Bone marrow (tissue), 2 donors: ENCODE measurements around the gene FOXI3.

Source experiments
- DNase-seq, 2 donors: peaks; one replicate each; lab custom pipeline; 2025; lab: John Stamatoyannopoulos, UW

FOXI3 gene

DNA sequence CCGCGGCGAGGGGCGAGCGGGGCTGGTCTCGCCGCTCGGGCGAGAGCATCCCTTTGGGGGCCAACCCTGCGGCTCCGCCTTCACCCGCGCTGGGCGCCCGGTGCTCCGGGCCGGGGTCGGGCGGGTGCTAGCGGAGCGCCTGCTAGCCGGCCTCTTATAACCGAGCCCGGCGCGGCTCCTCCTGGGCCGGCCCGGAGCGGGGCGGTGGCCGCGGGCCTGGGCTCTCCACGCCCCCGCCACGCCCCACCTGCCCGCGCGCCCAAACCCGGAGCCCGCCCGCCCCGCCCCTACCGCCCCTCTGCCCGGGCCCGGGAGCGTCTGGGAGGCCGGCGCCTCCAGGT lies at the start of gene FOXI3:
FOXI3 (minus strand) TSS at position 129 of the 341 bp plus-strand sequence. CDS start 158 bp downstream, outside the sequence.
- DNase-seq: no peak

DNA sequence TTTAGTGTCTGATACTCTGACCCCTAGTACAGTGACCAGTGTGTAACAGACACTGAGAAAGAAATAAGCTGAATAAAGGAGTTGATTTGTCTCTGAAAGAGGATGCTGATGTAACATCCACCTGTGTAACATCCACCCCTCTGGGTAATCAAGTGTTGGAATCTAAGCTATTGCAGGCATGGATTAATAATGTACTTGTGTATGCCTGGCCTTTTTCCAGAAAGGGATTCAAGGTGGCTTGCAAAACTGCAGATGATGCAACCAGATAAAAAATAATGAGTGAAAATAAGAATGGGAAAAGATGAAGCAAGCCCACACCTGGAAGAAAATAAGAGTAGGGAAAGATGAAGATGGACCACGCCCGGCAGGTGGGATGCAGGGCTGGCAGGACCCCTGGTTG lies 48.2 kb upstream of the FOXI3 start:
- DNase-seq: no peak

DNA sequence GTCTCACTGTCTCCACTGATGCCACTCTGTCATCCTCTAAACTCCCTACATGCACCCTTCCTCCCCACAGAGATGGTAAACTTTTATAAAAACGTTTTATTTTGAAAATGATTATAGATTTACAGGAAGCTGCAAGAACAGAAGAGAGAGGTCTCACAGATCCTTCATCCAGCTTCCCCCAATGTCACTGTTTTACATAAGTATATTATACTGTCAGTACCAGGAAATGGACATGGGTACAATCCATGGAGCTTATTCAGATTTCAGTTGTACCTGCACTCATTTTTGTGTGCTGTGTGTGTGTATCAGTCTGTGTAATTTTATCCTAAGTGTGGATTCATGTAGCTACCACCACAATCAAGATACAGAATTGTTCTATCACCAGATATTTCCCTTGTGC lies 46.7 kb upstream of the FOXI3 start:
- DNase-seq: no peak

DNA sequence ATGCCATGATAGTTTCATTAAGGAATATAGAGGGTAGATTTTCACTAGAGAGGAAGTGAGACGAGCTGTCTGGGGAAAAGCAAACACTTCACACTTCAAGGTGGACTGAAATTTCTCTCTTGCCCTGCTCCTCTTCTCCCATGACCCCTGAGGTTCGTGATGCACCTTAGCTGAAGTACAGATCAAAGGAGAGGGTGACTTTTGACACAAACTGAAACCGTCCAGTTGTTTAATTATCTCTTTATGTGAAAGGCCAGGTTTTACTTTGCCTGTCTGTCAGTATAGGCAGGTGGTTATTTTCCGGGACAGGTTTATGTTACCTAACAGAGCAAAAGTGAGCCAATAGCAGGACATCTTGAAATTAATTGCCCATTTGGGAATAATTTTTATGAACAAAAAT lies 41.0 kb upstream of the FOXI3 start:
- no peak for DNase-seq

DNA sequence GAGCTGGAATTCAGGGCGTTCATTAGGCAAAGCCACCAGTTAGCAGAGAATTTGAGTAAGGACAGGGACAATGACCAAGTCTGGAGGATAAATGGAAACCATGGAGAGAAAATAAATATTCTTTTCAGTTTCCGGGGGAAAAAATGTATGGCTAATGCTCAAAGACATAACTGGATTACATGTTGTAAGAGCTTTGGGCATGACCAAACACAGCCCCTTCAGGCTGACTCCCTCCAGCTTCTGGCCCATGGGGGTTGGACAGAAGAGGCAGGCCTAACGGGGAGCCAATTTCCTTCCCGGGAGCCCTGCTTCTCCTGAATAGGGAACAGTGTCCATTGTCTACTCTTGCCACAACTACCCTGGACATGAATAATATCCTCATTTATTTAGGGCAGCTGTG lies 39.5 kb upstream of the FOXI3 start:
- no peak for DNase-seq

DNA sequence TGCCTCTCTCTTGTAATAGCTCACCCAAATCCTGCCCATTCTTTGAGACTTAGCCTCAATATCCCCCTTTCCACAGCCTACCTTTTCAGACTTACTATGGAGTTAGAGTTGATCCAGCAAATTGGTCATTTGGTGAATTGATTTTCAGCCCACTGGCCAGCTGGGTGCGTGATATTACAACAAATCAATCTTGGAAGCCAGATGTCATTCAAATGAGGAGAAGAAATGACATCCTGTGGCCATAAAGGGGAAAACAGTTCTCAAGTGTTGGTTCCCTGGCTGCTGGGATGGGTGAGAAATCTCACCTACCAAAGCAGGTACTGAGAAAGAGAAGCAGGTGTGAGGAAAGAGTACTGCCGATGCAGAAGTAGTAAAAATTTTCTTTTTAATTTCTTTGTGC lies 36.7 kb upstream of the FOXI3 start:
- DNase-seq: no peak

DNA sequence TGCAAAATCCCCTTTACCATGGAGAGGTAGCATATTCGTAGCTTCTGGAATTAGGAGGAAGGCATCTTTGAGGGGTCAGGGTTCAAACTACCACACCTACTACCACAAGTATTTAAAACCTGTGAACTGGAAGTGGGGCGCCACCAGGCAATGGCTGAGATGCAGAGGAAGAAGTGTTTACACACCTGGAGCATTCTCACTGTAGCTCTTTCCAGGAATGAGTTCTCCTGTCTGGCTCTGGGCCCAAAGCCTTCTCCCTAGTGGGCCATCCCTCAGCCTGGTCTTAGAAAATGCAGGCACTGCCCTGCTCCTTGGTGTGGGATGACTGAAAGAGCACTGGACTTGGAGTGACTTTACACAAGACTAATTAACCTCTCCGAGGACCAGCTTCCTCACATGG lies 30.7 kb upstream of the FOXI3 start:
- no peak for DNase-seq

DNA sequence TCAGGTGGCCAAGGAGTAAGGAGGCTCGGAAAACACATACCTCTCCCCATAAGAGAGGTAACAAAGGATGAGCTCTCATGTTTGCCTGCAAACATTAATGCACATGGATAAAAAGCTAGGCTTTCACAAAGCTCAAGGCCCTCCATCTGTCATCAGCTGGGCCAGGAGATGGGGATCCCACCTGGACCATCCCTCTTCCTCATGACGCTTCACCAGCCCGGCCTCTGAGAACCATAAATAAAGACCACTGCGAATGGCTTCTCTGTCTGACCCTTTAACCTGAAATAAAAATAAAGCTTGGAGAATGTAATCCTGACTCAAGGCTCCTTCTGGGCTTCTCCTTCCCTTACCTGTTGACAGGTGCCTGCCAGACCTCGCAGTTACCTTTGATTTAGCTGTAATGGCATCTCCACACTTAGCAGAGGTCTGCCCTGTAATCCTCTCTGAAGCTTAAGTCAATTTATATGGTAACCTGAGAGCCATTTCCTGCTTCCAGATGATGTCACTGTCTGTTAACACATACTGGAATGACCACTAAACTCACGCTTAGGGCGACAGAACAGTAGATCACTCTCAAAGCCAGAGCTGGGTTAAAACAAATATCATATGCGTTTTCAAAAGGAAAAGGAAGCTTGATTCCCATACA lies 29.3 kb upstream of the FOXI3 start:
- no peak for DNase-seq

DNA sequence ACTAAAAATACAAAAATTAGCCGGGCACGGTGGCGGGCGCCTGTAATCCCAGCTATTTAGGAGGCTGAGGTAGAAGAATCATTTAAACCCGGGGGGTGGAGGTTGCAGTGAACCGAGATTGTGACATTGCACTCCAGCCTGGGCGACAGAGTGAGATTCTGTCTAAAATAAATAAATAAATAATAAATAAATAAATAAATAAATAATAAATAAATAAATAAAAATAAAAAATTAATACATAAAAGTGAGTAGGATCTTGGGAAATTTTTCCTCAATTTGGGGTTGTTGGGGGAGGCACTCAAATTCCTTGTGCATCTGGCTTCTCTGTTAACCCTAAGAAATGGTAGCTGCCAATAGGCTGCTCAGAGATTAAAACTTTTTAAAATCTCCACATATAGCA lies 20.3 kb upstream of the FOXI3 start:
- no peak for DNase-seq

DNA sequence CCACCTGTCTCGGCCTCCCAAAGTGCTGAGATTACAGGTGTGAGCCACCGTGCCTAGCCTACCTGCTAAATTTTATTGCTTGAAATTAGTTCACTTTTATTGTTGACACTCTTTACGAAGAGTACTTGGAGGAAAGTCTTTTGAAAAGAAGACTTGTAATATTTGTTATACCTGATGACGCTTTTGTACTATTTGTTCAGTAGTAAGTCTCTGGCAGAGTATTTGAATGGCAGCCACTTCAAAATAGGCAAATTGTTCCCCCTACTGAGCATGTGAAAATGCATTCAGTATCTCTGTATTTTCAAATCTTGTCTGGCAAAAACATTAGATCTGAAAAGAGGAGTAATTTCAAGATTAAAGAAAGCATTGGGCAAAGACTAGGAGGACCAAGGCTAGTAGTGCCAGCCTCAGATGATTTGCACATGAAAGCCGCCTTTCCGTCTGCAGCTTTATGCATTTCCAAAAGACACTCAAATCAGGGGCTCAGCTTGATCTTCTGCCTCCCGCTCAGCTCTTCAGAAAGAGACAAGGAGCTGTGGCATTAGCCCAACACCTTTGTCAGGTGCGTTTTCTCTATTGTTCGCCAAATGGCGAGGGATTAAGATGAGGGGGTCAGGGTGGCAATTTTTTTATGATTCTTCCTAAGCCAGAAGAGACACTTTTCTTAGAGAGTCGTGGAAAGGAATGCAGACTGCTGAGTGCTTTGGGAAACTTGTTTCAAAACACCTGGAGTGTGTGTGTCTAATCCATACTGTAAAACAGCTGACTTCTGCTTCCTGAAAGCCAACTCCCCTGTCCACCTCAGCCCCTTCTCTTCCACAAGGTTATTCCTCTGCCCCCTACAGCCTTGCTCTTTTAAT lies 18.8 kb upstream of the FOXI3 start:
- no peak for DNase-seq

DNA sequence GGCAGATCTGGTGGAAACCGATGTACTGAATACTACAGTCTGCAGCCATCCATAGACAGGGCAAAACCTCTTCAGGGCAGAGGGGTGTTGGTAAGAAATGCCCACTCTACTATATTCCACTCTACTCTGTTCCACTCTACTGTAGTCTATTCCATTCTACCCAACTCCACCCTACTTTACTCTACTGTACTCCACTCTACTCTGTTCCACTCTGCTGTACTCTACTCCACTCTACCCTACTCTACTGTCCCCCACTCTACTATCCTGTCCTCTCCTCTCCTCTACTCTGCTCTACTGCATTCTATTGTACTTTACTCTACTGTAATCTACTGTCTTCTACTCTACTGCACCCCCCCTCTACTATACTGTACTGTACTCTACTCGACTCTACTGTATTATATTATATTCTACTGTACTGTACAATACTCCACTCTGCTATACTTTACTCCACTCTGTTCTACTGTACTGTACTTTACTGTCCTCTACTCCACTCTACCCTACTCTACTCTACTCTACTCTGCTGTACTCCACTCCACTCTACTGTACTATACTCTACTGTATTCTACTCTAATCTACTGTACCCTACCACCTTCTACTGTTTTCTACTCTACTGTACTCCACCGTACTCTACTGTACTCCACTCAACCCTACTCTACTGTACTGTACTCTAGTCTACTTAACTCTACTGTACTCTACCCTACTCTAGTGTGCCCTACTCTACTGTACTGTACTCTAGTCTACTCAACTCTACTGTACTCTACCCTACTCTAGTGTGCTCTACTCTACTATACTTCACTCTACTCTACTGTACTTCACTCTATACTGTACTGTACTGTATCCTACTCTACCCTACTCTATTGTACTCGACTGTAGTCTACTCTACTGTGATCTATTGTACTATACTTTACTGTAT lies 17.0 kb upstream of the FOXI3 start:
- DNase-seq: no peak

DNA sequence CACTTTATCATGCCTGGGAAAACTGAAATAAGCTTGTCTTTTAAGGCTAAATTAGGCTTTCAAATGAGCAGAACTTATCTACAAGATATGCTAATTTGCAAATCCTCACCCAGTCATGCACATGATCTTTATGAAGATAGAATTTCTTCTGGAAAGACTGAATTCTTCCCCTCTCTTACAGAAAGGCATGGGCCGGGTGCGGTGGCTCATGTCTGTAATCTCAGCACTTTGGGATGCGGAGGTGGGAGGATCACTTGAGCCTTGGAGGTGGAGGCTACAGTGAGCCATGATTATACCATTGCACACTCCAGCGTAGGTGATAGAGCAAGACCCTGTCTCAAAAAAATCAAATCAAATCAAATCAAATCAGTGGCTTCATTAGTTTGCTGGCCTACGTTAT lies 11.7 kb upstream of the FOXI3 start:
- no peak for DNase-seq

DNA sequence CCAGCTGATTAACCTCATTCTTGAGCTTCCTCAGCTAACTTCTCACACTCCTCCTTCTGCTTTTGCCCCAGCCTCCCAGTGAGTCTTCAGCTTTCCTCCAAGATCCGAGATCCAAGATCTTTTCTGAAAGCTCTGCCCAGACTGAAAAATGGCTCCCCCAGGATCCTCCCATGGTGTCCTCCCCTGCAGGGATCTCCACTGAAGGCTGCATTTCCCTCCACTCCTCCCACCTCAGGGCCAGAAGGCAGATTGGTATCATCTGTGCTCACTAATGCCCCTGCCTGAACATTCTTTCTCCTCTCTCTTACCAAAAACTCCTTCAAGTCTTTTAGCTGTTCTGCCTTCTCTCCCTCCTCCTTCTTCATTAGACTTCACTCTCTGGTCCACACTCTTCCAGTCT lies 6.1 kb upstream of the FOXI3 start:
- DNase-seq: no peak

DNA sequence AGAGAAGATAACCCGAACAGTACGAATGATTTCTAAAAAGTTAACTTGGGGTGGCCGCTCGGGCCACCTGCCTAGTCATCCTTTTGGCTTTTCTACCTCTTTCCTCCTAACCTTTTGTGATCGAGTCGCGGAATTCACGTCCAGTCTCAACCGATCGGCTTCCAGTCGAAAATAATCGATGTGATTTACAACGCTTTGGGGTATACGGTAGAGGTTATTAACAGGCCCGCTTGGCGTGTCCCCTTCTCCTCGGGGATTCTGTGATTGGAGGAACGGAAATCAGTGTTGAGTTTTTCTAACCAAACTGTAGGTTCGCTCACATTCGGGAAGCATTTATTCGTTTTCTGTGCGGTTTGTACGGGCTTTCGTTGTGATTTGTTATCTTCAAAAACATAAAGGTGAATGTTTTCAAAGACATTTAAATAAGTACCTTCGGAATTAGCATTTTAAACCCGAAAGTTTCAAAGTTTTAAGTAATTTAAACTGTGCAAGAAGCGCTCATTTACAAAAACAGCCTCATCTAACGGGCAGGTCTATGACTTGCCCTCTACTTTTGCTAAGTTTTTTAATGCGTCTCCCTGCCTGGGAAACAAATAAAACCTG lies 588 bp upstream of the FOXI3 start:
- no peak for DNase-seq

DNA sequence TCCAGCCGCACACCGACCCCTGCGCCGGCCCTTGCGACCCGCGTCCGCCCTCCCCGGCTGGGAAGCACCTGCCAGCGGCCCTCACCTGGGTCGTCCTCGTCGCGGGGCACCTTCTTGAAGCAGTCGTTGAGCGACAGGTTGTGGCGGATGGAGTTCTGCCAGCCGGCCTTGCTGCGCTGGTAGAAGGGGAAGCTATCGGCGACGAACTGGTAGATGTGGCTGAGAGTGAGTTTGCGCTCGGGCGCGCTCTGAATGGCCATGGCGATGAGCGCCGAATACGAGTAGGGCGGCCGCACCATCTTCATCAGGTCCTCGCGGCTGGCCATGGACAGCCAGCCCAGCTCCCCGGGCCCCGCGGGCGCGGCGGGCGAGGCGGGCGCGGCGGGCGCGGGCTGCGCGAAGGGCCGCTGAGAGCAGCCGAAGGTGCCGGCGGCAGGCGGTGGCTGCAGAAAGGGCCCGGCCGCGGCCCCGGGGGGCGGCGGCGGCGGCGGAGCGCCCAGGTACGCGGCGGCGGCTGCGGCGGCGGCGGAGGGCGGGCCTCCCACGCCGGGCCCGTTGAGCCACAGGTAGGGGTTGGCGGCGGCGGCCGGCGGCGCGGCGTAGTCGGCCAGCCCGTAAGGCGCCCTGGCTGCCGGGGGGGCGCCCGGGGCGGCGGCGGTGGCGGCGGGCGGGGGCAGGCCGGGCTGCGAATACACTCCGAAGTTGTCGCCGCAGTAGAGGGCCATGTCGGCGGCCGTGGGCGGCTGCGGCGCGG lies 505 bp downstream of the FOXI3 start:
- peak in 1 of 2 donors; percentile 5 for DNase-seq

DNA sequence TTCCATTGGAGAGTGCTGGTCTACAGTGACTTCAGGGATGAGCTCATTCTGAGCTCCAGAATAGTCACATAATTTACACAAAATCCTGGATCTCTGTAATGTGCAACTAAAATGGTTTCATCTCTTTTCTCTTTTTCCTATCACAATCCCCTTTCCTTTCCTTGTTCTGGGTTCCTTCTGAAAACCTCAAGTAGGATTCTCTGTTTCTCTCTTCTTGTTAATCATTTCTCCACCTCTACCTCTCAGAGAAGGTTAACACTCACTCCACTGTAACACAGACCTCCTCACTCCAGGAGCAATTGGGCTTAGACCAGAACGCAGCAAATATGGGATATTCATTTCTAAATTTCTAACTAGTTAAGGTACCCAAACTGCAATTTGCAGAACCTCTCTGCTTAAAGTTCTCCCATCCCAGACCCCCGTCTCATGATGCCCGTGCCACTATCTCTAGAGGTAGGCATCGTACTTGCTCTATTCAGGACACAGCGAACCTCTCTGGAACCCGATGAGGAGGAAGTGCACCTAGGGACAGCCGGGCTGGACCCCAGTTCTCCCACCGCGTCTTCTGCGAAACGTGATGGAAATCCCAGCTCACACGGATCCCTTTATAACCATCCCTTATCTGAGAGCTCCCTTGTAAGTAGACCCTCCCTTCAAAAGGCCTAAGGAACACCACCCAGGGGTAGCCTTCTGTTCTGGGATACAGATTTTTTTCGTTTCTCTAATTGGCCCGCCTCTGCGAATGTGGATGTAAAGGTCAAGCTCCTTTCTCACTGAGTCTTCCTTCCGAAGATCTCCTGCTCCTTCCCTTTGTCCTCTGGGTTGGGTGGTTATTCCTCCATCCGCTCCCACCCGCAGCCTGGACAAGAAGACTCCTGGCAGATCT lies 1.3 kb downstream of the FOXI3 start:
- no peak for DNase-seq

DNA sequence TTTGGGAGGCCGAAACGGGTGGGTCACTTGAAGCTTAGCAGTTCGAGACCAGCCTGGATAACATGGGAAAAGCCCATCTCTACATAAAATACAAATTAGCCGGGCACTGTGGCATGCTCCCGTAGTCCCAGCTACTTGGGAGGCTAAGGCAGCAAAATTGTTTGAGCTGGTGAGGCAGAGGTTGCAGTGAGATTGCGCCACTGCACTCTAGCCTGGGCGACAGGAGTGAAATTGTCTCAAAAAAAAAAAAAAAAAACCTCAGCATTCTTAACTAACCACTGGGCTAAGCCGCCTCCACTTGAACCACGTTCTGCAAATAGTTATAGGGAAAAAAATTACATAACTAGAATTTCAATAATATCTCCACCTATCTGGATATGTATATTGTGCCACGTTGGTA lies 2.3 kb downstream of the FOXI3 start:
- no peak for DNase-seq

DNA sequence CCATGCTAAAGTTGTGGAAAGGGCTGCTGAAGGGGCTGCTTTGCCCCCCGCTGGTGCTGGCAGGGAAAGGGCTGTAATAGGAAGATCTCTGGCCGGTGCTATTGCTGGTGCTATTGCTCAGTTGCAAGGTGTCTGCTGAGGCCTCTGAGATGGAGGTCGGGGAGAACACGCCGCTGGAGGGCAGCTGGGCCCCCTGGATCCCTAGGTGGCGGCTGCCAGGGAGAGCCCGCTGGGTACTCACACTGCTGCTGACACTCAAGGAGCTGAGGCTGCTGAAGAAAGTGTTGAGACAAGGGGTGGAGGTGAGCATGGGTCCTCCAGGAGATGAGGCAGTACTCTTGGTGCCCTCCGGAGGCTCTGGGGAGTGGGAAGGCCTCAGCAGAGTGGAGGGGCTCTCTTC lies 4.2 kb downstream of the FOXI3 start:
- DNase-seq: no peak

DNA sequence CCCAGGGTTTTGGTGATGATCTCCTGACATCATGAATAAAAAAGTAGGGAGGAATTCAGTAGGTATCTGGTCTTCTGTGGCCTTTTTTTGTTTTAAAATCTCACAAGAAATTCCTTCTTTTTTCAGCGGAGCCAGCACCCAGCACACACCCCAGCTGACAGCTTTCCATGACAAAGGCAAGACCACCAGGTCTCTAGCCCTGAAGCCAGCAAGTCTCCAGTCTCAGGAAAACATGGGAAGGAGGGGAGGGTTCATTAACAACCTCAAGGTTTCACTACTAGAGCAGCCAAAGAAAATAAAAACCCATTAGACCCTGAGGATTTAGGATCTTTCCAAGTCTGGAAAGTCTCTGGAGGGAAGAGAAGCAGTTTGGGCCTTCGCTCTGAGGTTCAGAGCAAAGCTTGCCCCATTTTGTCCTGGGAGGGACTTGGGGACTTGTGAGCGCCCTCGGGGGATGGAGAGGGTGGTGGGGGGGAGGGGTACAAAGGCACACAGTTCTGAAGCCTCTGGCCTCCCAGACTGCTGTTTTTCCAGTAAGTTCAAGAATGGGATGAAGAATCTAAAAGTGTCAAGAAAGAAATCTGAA lies 9.0 kb downstream of the FOXI3 start:
- no peak for DNase-seq

DNA sequence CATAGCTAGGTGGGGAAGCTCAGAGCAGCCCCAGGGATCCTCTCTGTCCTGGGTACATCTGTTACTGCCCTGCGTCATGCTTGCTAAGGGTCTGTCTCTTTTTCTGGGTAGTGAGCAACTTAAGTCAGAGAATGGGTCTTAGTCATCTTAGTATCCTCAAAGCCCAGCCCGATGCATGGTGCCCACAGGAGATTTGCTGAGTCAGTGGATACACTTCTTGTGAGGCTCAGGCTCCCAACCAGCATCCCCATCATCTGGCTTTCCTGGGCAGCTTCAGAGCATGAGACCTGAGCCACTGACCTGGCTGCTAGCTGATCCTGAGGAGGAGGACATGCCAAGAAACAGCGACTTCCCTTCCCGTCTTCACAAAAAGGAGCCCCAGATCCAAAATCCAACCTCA lies 10.0 kb downstream of the FOXI3 start:
- no peak for DNase-seq
